ENCODE data around the gene POU2F2. TPM values are rescaled to one million over a fixed set of nuclear protein-coding genes. Genes with fewer than 3 reads are reported as not detected.
A peak's percentile ranks its signal among the peaks of the same experiment; 100 is the strongest.

Gene POU2F2
- total RNA-seq, 1 experiment from 2014 or later, result 6.0 TPM

DNA sequence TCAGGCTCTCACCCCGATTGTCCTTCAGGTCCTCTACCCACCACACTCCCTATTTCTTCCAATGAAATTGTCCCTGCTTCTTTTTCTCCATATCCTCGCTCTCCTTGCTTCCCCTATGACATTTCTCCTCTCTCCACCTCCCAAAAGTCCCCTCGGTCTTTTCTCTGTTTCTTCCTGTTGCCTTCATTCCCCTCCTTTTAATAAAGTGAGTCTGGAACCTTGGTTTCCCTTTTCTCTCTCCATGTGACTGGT is 57.0 kb downstream of the POU2F2 start (continued):
- TF ChIP-seq, protein P1, sequence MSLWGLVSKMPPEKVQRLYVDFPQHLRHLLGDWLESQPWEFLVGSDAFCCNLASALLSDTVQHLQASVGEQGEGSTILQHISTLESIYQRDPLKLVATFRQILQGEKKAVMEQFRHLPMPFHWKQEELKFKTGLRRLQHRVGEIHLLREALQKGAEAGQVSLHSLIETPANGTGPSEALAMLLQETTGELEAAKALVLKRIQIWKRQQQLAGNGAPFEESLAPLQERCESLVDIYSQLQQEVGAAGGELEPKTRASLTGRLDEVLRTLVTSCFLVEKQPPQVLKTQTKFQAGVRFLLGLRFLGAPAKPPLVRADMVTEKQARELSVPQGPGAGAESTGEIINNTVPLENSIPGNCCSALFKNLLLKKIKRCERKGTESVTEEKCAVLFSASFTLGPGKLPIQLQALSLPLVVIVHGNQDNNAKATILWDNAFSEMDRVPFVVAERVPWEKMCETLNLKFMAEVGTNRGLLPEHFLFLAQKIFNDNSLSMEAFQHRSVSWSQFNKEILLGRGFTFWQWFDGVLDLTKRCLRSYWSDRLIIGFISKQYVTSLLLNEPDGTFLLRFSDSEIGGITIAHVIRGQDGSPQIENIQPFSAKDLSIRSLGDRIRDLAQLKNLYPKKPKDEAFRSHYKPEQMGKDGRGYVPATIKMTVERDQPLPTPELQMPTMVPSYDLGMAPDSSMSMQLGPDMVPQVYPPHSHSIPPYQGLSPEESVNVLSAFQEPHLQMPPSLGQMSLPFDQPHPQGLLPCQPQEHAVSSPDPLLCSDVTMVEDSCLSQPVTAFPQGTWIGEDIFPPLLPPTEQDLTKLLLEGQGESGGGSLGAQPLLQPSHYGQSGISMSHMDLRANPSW (CRISPR knock-in tag; conservative IDR thresholded peaks at IDR 0.05; ENCODE audit: low read depth), result no peak
- TF ChIP-seq EMX1 (CRISPR knock-in tag; IDR thresholded peaks at IDR 0.05) (0 out of 2 replicates have a peak, but pooled peaks have one; percentile 52), ZNF396 (CRISPR knock-in tag; IDR thresholded peaks at IDR 0.05; ENCODE audit: borderline replicate concordance) (no peak)
- TF ChIP-seq, protein P2, sequence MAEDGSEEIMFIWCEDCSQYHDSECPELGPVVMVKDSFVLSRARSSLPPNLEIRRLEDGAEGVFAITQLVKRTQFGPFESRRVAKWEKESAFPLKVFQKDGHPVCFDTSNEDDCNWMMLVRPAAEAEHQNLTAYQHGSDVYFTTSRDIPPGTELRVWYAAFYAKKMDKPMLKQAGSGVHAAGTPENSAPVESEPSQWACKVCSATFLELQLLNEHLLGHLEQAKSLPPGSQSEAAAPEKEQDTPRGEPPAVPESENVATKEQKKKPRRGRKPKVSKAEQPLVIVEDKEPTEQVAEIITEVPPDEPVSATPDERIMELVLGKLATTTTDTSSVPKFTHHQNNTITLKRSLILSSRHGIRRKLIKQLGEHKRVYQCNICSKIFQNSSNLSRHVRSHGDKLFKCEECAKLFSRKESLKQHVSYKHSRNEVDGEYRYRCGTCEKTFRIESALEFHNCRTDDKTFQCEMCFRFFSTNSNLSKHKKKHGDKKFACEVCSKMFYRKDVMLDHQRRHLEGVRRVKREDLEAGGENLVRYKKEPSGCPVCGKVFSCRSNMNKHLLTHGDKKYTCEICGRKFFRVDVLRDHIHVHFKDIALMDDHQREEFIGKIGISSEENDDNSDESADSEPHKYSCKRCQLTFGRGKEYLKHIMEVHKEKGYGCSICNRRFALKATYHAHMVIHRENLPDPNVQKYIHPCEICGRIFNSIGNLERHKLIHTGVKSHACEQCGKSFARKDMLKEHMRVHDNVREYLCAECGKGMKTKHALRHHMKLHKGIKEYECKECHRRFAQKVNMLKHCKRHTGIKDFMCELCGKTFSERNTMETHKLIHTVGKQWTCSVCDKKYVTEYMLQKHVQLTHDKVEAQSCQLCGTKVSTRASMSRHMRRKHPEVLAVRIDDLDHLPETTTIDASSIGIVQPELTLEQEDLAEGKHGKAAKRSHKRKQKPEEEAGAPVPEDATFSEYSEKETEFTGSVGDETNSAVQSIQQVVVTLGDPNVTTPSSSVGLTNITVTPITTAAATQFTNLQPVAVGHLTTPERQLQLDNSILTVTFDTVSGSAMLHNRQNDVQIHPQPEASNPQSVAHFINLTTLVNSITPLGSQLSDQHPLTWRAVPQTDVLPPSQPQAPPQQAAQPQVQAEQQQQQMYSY (CRISPR knock-in tag; IDR thresholded peaks at IDR 0.05), result no peak

DNA sequence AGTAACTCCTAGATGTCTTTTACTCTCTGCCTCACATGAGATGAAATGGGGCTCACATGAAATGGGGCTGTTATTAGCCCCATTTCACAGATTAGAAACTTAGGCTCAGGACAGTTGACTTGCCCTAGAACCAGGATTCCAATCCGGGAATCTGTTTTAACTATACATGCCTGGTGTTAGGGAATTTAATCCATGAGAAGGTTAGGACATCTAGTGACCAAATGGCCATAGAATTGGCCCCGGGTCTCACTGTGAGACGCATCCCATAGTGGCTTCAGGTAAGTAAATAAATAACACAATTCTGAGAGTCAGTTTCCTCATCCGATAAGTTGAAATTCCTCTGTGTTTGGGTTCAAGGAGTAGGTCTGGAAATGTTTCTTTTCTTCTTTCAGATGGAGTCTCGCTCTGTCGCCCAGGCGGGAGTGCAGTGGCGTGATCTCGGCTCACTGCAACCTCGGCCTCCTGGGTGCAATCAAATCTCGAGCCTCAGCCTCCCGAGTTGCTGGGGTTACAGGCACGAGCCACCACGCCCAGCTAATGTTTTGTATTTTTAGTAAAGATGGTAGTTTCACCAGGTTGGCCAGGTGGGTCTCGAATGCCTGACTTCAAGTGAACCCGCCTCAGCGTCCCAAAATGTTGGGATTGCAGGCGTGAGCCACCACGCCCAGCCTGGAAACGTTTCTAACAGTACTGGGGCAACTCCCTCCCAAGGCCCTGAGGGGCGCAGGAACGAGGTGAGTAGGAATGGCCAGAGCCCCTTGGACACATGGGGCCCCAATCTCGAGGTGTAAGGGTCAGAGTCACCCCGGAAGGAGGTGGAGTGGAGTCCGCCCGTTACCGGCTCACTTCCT is 57.5 kb downstream of the POU2F2 start:
- peaks cover 46% of the 10 kb centered on the region for H3K4me1 Mint-ChIP-seq
- H3K4me3 Mint-ChIP-seq, result peak overlapping the region; percentile 99
- no peaks in the 10 kb centered on the region for H3K9me3 Mint-ChIP-seq
- ChIA-PET POLR2A (no interaction called here), CTCF (no interaction called here)
- ATAC-seq (no peak), DNase-seq (ENCODE audit: low spot score) (no peak)
- TF ChIP-seq JUN (CRISPR knock-in tag; IDR thresholded peaks at IDR 0.05), result no peak
- TF ChIP-seq FOXK1 (CRISPR knock-in tag; IDR thresholded peaks at IDR 0.05), result no peak
- TF ChIP-seq RORB (CRISPR knock-in tag; IDR thresholded peaks at IDR 0.05), result no peak
- no peak for TF ChIP-seq CREB1 (CRISPR knock-in tag; IDR thresholded peaks at IDR 0.05)
- 0 out of 2 replicates have a peak, but pooled peaks have one; percentile 11 for TF ChIP-seq ZNF121 (CRISPR knock-in tag; IDR thresholded peaks at IDR 0.05)
- no peak for TF ChIP-seq NR2C2 (CRISPR knock-in tag; IDR thresholded peaks at IDR 0.05)
- TF ChIP-seq, protein P3, sequence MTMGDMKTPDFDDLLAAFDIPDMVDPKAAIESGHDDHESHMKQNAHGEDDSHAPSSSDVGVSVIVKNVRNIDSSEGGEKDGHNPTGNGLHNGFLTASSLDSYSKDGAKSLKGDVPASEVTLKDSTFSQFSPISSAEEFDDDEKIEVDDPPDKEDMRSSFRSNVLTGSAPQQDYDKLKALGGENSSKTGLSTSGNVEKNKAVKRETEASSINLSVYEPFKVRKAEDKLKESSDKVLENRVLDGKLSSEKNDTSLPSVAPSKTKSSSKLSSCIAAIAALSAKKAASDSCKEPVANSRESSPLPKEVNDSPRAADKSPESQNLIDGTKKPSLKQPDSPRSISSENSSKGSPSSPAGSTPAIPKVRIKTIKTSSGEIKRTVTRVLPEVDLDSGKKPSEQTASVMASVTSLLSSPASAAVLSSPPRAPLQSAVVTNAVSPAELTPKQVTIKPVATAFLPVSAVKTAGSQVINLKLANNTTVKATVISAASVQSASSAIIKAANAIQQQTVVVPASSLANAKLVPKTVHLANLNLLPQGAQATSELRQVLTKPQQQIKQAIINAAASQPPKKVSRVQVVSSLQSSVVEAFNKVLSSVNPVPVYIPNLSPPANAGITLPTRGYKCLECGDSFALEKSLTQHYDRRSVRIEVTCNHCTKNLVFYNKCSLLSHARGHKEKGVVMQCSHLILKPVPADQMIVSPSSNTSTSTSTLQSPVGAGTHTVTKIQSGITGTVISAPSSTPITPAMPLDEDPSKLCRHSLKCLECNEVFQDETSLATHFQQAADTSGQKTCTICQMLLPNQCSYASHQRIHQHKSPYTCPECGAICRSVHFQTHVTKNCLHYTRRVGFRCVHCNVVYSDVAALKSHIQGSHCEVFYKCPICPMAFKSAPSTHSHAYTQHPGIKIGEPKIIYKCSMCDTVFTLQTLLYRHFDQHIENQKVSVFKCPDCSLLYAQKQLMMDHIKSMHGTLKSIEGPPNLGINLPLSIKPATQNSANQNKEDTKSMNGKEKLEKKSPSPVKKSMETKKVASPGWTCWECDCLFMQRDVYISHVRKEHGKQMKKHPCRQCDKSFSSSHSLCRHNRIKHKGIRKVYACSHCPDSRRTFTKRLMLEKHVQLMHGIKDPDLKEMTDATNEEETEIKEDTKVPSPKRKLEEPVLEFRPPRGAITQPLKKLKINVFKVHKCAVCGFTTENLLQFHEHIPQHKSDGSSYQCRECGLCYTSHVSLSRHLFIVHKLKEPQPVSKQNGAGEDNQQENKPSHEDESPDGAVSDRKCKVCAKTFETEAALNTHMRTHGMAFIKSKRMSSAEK (CRISPR knock-in tag; IDR thresholded peaks at IDR 0.05; ENCODE audit: borderline replicate concordance), result no peak
- no peak for TF ChIP-seq ESRRA (CRISPR knock-in tag; IDR thresholded peaks at IDR 0.05; ENCODE audit: borderline replicate concordance)
- H3K36me3 Mint-ChIP-seq, result peaks cover 15% of the 10 kb centered on the region
- H3K27ac Mint-ChIP-seq, result peak overlapping the region; percentile 100
- H3K27me3 Mint-ChIP-seq (ENCODE audit: low read depth), result no peaks in the 10 kb centered on the region

DNA sequence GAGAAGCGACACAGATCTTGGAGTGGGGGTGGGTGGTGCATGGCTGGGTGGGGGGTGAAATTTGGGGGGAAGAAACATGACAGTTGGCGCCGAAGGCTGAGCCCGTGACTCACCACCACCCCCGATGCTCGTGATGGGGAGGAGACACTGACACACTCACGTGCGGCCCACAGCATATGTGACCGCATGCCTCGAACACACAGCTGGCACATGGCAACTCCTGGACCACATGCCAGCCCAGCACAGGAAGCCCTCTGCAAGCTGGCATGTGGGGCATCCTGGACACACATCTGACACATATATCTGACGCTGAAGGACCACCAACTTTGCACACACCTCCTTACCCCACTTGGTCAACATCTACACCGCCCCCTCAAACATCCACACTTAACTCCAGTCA is 61.0 kb downstream of the POU2F2 start:
- H3K4me3 Mint-ChIP-seq, result no peak overlapping the region
- no peaks in the 10 kb centered on the region for H3K9me3 Mint-ChIP-seq
- POLR2A ChIA-PET, result interaction anchor here (0.6 kb wide), 1 partner anchor 14 kb away, joined by 5 read pairs; no protein-coding TSS in a partner anchor
- no peaks in the 10 kb centered on the region for H3K36me3 Mint-ChIP-seq
- ATAC-seq (no peak), DNase-seq (ENCODE audit: low spot score) (no peak)
- peaks cover 29% of the 10 kb centered on the region for H3K4me1 Mint-ChIP-seq
- H3K27me3 Mint-ChIP-seq (ENCODE audit: low read depth), result no peaks in the 10 kb centered on the region
- 0 out of 2 replicates have a peak overlapping the region, but pooled peaks have one; percentile 19 for H3K27ac Mint-ChIP-seq
- CTCF ChIA-PET, result interaction anchor here (0.6 to 1.0 kb wide), 3 partner anchors 21 to 369 kb away, joined by 3 to 4 read pairs (median 4); no protein-coding TSS in a partner anchor
- TF ChIP-seq MYBL2 (CRISPR knock-in tag; IDR thresholded peaks at IDR 0.05) (no peak), HMGA2 (CRISPR knock-in tag; IDR thresholded peaks at IDR 0.05) (no peak), FOXP1 (CRISPR knock-in tag; IDR thresholded peaks at IDR 0.05; ENCODE audit: borderline replicate concordance) (no peak), NFATC4 (CRISPR knock-in tag; IDR thresholded peaks at IDR 0.05) (no peak)
- TF ChIP-seq, protein P4, sequence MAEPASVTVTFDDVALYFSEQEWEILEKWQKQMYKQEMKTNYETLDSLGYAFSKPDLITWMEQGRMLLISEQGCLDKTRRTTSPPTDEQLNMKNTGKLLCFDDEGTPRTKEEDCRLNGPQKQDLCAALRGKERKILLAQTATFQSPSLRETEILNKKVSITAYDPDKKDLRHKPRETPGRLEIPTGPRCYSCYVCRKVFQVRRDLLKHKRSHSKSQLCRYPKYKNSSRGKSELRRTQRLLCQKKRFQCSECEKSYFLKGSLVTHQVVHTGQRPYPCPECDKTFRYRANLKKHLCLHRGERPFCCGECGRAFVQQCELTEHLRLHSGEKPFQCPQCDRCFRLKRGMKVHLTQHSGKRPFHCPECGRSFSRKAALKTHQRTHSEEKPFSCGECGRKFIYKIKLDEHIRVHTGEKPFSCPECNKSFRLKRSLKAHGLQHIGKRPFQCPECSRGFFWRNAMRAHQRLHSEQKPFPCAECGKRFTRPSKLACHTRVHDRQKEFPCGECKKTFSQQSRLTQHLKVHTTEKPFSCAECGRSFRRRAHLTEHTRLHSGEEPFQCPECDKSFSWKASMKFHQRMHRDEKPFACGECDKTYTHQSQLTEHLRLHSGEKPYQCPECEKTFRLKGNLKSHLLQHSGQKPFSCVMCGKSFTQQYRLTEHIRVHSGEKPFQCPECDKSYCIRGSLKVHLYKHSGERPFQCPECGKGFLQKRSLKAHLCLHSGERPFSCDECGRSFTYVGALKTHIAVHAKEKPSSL (CRISPR knock-in tag; conservative IDR thresholded peaks at IDR 0.05), result no peak

Measured in WTC11 (cell line).